DND-41 (cell line): ENCODE data around the gene ZNF184.

Experiments
- EZH2 ChIP-seq: IDR thresholded peaks from 3 replicates; pipeline ENCODE4 v1.6.1; 2012; ENCODE audit warnings: borderline replicate concordance, low read depth, mild to moderate bottlenecking, moderate library complexity, low read length, inconsistent platforms; ENCODE audit not compliant: severe bottlenecking
- TF ChIP-seq, protein P1 (sequence below): IDR thresholded peaks from 2 replicates; pipeline ENCODE4 v1.5.1; 2012; ENCODE audit warnings: borderline replicate concordance, low read length, moderate library complexity, mild to moderate bottlenecking; ENCODE audit not compliant: poor library complexity, severe bottlenecking; ENCODE audit errors: extremely low read depth

DNA sequence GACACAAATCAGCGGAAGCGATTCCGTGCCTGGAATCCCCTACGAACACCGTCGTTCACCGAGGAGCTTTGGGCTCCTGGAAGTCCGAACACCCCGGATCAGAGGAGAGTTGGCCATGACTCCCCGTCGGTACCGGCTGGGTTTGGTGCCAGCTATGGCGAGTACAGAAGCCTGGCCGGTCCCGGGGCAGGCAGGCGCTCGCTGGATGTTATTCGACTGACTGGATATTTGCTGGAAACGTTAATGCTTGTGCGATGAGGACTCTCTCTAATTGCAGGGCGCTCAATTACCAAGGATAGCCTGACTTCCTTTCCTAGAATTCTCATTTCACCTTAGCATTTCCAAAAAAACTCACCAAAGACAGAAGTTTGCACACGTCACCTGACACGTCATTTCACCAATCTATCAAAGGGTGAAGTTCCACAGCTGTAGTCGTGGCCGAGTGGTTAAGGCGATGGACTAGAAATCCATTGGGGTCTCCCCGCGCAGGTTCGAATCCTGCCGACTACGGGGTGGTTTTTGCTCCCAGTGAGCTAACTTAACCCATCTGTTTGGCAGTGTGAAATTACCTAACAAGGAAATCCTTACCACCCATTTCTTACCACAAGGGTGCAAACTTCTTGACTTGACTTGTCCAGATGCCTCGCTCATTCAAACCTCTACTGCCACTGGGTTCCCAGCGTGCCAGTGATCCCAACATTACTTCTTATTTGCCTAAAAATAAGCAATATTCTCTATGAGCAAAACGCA lies 22.7 kb upstream of the ZNF184 start:
- TF ChIP-seq, protein P1, sequence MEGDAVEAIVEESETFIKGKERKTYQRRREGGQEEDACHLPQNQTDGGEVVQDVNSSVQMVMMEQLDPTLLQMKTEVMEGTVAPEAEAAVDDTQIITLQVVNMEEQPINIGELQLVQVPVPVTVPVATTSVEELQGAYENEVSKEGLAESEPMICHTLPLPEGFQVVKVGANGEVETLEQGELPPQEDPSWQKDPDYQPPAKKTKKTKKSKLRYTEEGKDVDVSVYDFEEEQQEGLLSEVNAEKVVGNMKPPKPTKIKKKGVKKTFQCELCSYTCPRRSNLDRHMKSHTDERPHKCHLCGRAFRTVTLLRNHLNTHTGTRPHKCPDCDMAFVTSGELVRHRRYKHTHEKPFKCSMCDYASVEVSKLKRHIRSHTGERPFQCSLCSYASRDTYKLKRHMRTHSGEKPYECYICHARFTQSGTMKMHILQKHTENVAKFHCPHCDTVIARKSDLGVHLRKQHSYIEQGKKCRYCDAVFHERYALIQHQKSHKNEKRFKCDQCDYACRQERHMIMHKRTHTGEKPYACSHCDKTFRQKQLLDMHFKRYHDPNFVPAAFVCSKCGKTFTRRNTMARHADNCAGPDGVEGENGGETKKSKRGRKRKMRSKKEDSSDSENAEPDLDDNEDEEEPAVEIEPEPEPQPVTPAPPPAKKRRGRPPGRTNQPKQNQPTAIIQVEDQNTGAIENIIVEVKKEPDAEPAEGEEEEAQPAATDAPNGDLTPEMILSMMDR, result no peak
- no peak for TF ChIP-seq EZH2
